Parathyroid adenoma (tissue), 2 donors: Measurements from ENCODE around the gene S1PR3.
"Not testable (repeated sequence)": the region's sequence is repeated elsewhere in the genome, so short reads cannot be mapped to it uniquely, and the experiment has no call there.

Experiments
- H2AFZ ChIP-seq: fragments of 300-600 bp; sonication (generic); one replicate; pipeline ENCODE4 v1.7.0; 2017; ENCODE audit warnings: antibody characterized with exemption, mild to moderate bottlenecking
- H3K27ac ChIP-seq: fragments of 300-600 bp; sonication (generic); one replicate; pipeline ENCODE4 v1.7.0; 2017
- H3K27me3 ChIP-seq: fragments of 300-600 bp; sonication (generic); one replicate; pipeline ENCODE4 v1.7.0; 2017; ENCODE audit warnings: low read length; ENCODE audit not compliant: control insufficient read depth, insufficient read depth
- H3K36me3 ChIP-seq: fragments of 300-600 bp; sonication (generic); one replicate; pipeline ENCODE4 v1.7.0; 2017; ENCODE audit warnings: low read length; ENCODE audit not compliant: control insufficient read depth, insufficient read depth
- H3K4me1 ChIP-seq: fragments of 300-600 bp; sonication (generic); one replicate; pipeline ENCODE4 v1.7.0; 2017; ENCODE audit warnings: control low read depth
- H3K4me2 ChIP-seq: fragments of 300-600 bp; sonication (generic); one replicate; pipeline ENCODE4 v1.7.0; 2017; ENCODE audit warnings: low read length
- H3K4me3 ChIP-seq: fragments of 300-600 bp; sonication (generic); one replicate; pipeline ENCODE4 v1.7.0; 2017; ENCODE audit warnings: low read depth, low read length
- H3K79me2 ChIP-seq: fragments of 300-600 bp; sonication (generic); one replicate; pipeline ENCODE4 v1.7.0; 2017; ENCODE audit warnings: control low read depth
- H3K9ac ChIP-seq: fragments of 300-600 bp; sonication (generic); one replicate; pipeline ENCODE4 v1.7.0; 2017; ENCODE audit warnings: mild to moderate bottlenecking
- H3K9me3 ChIP-seq: fragments of 300-600 bp; sonication (generic); one replicate; pipeline ENCODE4 v1.7.0; 2017; ENCODE audit warnings: low read length; ENCODE audit not compliant: control insufficient read depth
- CTCF ChIP-seq: fragments of 300-600 bp; sonication (generic); IDR thresholded peaks from one replicate; pipeline ENCODE4 v1.7.0; 2017; ENCODE audit warnings: antibody characterized with exemption, mild to moderate bottlenecking
- donor health status: primary hyperparathyroidism.

S1PR3 gene

GRCh38 chr9:88991066-88992034 is at the start of gene S1PR3:
Gene S1PR3, plus strand, starts transcription at chr9:88991468. Its CDS starts 9,733 bp downstream, at chr9:89001201.
- Histone ChIP-seq H3K79me2 (no peaks in the 10 kb centered on the region), H3K36me3 (no peaks in the 10 kb centered on the region), H3K9ac (no peak within 1 kb of the TSS), H3K27me3 (no peaks in the 10 kb centered on the region), H3K4me3 (peak within 1 kb of the TSS; percentile 53), H3K4me2 (peak within 1 kb of the TSS; percentile 86), H3K4me1 (no peaks in the 10 kb centered on the region), H3K9me3 (no peaks in the 10 kb centered on the region), H2AFZ (peak within 1 kb of the TSS; percentile 38), H3K27ac (no peak within 1 kb of the TSS)
- TF ChIP-seq CTCF = no peak

GRCh38 chr9:88941586-88941985 is 49.7 kb upstream of the S1PR3 start:
- not testable (repeated sequence) for H3K4me3 ChIP-seq, H3K27me3 ChIP-seq, H3K9me3 ChIP-seq, H3K4me2 ChIP-seq, H3K79me2 ChIP-seq, H3K9ac ChIP-seq, H2AFZ ChIP-seq, H3K36me3 ChIP-seq, H3K27ac ChIP-seq, H3K4me1 ChIP-seq

- H3K27me3 ChIP-seq = no peaks in the 10 kb centered on the region
- no peak overlapping the region for H3K4me3 ChIP-seq
- H2AFZ ChIP-seq = no peak overlapping the region
- H3K4me1 ChIP-seq = no peaks in the 10 kb centered on the region
- no peaks in the 10 kb centered on the region for H3K9me3 ChIP-seq
- H3K79me2 ChIP-seq = no peaks in the 10 kb centered on the region
- no peak overlapping the region for H3K4me2 ChIP-seq
- no peak overlapping the region for H3K27ac ChIP-seq
- H3K36me3 ChIP-seq = no peaks in the 10 kb centered on the region
- TF ChIP-seq CTCF = no peak
- no peak overlapping the region for H3K9ac ChIP-seq
These were observed 48.9 kb upstream of the S1PR3 start for GRCh38 chr9:88942411-88942810.

GRCh38 chr9:88945636-88946333 is 45.5 kb upstream of the S1PR3 start:
- no peaks in the 10 kb centered on the region for H3K27me3 ChIP-seq
- no peak overlapping the region for H3K4me2 ChIP-seq
- H3K4me3 ChIP-seq = no peak overlapping the region
- TF ChIP-seq CTCF = no peak
- H3K9me3 ChIP-seq = no peaks in the 10 kb centered on the region
- no peaks in the 10 kb centered on the region for H3K4me1 ChIP-seq
- H3K79me2 ChIP-seq = no peaks in the 10 kb centered on the region
- no peak overlapping the region for H2AFZ ChIP-seq
- no peak overlapping the region for H3K9ac ChIP-seq
- H3K36me3 ChIP-seq = no peaks in the 10 kb centered on the region
- H3K27ac ChIP-seq = no peak overlapping the region
